Measurements from ENCODE around the gene TMEM52B.
A peak's percentile ranks its signal among the peaks of the same experiment; 100 is the strongest.
"Not testable (repeated sequence)": the region's sequence is repeated elsewhere in the genome, so short reads cannot be mapped to it uniquely, and the experiment has no call there.

TMEM52B gene

DNA sequence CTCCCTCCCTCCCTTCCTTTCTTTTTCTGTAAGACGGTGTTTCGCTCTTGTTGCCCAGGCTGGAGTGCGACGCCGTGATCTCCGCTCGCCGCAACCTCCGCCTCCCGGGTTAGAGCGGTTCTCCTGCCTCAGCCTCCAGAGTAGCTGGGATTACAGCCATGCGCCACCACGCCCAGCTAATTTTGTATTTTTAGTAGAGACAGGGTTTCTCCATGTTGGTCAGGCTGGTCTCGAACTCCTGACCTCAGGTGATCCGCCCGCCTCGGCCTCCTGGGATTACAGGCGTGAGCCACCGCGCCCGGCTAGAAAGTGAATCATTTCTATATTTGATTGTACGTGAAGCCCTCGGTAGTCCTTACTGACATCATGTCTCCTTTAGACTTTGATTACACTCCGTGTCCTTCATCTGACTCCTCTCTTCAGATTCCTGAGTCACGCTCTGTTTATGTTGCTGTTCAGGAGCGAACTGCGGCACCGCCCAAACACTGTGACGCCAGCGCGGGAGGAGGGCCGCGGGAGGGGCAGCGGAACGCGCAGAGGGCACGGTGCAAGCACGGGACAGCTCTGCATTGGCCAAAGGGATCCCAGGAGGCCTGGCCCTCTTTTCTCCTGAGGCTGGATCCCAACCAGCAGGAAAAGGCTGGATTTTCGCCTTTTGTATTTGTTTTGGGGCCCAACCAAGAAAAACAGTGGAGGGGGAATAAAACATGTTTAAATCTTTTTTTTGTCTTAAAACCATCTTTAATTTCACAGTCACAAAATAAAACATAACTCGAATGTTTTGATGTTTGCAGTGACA lies 33.3 kb downstream of the TMEM52B start:
- DNase-seq, result peak; percentile 87

DNA sequence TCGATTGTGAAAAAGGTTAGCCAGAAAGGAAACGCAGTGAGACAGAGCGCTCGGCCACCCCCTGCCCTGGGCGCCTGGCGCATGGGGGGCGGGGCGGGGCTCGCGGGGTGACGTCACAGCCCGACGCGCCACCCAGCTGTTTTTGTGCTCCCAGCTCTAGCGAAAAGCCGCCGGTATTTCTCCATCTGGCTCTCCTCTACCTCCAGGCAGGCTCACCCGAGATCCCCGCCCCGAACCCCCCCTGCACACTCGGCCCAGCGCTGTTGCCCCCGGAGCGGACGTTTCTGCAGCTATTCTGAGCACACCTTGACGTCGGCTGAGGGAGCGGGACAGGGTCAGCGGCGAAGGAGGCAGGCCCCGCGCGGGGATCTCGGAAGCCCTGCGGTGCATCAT lies 33.9 kb downstream of the TMEM52B start, which contains the start of gene GABARAPL1:
TSS of gene GABARAPL1 (plus strand) at position 139 of the 393 bp plus-strand sequence. CDS start at position 392, 253 bp downstream.
- peak; percentile 61 for DNase-seq

DNA sequence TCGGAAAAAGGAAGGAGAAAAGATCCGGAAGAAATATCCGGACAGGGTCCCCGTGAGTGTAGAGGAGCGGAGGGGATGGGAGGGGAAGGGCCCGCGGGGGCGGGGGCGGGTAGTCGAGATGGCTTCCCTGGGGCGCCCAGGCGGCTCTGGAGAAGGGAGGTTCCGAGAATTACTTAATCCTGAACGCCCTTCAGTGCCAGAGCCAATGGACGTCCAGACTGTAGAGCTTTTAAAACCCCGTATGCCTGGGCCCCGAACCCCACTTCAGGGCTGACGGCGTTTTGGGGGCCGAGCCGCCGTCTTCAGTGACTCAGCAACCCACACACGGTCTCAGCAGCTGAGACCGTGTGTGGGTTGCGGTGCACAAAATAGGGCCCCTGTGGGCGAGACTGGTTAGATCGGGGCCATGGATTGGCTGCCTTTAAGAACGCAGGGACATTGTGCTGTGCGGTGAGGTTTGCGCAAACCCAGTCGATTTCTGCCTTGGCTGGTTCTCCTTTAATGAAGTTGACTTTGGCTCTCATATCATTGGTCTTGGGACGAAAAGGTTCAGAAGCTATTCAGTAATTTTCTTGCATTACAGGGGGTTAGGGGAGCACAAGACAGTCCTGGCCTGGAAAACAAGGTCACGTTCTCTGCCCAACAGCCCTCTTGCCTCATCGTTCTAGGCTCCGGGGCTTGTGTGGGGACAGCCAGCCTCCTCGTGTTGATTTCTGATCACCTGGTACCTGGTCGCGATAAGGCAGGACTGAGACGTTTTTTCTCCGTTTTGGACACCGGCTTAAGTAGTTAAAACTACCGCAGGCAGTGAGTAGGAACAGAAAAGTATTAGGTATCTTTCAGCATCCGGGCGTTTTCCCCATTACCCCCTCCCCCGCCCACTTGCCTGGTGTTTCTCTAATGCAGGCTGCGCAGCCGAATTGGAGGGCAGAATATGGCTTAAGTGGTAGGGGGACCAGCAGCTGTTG lies 34.6 kb downstream of the TMEM52B start:
- DNase-seq, result peak; percentile 94

DNA sequence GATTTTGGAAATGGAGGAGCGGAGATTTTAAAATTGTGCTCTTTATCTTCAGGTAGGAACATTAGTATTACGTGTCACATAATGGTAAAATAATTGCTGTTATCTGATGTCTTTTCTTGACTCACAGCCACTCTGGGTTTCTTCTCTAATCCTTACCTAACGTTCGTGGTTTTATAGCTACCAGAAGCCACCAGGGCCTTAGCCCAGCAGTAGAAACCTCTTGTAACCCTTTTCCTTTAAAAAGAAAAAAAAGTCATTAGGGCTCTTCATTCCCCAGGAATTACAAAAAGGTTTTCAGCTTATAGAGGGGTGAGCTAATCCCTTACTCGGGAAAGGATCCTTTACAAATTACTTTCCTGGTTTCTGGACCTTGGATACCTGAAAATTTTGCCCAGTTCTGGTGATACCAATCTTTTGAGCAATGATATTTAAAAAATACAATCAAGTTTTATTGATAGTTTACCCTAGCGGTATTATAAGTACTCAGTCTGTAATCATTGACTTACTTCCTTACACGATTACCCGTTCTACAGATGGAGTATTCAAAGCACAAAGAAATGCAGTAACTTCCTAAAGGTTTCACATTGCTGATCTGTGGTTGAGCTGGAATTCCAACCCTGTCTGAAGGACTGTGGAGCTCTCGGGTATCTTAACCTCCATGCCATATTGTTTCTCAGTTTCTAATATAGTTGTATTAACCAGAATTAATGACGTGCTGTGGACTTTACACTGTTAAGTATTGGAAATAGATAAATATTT lies 35.5 kb downstream of the TMEM52B start:
- no peak for DNase-seq

DNA sequence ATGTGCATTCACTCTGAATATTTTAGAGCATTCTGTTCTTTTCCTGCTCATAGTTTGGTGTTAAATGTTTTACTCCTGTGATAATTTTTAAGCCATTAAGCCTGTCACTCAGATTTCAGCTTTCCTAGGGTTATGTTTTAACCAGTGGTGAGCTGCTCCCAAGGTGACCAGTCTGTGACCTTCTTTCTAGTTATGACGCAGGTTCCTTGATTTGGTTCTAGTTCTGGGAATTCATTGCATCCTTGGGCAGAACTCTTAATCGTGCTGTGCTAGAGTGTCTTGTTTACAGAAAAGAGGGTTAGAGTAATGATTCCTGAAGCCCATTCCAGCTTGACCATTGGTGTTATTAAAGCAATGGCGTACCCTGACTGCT lies 36.0 kb downstream of the TMEM52B start:
- DNase-seq, result no peak

- DNase-seq, result no peak
Observed at GRCh38 chr12:10215436-10215835, 36.6 kb downstream of the TMEM52B start.

DNA sequence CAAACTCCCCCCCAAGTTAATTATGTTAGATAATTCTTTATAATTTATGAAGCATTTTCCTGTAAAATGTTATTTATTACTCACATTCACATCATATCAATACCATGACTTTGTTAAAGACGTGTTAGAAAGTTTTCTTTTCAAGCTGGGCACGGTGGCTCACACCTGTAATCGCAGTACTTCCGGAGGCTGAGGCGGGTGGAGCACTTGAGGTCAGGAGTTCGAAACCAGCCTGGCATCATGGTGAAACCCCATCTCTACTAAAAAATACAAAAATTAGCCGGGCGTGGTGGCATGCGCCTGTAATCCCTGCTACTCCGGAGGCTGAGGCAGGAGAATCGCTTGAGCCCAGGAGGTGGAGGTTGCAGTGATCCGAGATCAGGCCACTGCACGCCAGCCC lies 37.1 kb downstream of the TMEM52B start:
- DNase-seq, result not testable (repeated sequence)

DNA sequence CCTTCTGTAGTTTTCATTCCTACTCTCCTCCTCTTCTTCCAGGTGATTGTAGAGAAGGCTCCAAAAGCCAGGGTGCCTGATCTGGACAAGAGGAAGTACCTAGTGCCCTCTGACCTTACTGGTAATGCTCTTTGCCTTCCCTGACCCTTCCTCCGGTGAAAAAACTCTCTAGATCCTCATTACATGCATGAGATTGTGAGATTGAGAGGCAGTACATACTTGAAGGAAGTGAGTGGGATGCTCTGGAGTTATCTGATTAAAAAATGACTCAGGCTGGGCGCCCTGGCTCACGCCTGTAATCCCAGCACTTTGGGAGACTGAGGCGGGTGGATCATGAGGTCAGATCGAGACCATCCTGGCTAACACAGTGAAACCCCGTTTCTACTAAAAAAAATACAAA lies 39.2 kb downstream of the TMEM52B start:
- DNase-seq, result no peak

DNA sequence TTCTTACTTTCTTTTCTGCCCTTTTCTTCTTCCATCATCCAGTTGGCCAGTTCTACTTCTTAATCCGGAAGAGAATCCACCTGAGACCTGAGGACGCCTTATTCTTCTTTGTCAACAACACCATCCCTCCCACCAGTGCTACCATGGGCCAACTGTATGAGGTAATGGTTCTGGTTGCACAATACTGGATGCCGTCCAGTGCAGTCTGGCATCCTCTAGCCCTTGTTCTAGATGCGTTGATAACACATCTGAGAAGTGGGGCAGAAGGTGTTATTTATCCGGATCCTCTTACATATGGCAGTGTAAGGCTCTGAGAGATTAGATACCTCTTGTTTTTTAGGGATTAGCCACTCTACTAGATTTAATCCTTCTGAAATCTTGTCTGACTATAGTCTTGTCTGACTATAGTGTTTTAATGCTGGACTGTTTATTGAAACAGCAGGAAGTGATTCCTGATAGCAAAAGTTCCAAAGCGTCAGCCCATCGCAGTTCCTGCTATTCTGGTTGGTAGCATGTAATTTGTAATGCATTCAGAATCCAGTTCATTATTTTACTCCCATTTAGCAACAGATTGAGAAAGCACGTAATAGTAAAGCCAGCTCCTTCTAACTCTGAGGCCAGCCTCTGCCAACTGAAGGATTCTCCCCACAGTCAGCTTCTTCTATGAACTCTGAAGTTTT lies 41.7 kb downstream of the TMEM52B start:
- no peak for DNase-seq

DNA sequence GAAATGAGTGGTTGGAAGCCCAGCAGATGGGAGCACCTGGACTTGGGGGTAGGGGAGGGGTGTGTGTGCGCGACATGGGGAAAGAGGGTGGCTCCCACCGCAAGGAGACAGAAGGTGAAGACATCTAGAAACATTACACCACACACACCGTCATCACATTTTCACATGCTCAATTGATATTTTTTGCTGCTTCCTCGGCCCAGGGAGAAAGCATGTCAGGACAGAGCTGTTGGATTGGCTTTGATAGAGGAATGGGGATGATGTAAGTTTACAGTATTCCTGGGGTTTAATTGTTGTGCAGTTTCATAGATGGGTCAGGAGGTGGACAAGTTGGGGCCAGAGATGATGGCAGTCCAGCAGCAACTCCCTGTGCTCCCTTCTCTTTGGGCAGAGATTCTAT lies 43.0 kb downstream of the TMEM52B start:
- DNase-seq, result no peak

GRCh38 chr12:10223208-10223607 lies 44.4 kb downstream of the TMEM52B start:
- DNase-seq, result no peak

DNA sequence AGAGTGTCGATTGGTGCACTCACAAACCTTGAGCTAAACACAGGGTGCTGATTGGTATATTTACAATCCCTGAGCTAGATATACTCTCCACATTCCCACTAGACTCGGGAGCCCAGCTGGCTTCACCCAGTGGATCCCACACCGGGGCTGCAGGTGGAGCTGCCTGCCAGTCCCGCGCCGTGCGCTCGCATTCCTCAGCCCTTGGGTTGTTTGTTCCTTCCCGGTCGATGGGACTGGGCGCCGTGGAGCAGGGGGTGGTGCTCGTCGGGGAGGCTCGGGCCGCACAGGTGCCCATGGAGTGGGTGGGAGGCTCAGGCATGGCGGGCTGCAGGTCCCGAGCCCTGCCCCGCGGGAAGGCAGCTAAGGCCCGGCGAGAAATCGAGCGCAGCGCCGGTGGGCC lies 46.6 kb downstream of the TMEM52B start:
- DNase-seq, result not testable (repeated sequence)

- no peak for DNase-seq
Observed at GRCh38 chr12:10226086-10226485, 47.3 kb downstream of the TMEM52B start.

DNA sequence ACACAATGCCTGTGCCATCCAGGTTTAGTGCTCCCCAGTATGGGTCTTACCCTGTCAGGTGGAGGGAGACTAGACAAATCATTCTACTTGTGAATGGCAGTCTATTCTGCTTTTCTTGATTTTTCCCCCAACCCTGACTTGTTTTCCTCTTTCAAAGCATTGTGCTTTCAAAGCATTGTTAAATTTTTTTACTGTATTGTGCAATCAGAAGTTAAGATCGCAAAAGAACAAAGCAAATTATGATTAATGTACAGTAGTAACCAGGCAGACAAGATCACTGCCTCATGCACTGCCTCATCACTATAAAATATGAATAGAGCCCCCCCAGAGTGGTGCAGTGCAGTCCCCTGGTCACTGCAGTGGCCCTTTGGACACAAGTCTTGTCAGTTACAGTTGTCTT lies 47.9 kb downstream of the TMEM52B start:
- no peak for DNase-seq

- DNase-seq, result no peak
Observed at GRCh38 chr12:10227648-10228047, 48.8 kb downstream of the TMEM52B start.

DNA sequence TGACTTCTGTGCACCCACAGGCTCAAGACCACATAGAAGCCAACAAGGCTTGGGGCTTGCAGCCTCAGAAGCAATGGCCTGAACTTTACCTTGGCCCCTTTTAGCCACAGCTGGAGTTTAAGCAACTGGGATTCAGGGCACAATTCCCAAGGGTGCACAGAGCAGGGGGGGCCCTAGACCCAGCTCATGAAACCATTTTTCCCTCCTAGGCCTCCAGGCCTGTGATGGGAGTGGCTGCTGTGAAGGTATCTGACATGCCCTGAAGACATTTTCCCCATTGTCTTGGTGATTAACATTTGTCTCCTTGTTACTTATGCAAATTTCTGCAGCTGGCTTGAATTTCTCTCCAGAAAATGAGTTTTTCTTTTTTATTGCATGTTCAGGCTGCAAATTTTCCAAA lies 55.7 kb downstream of the TMEM52B start:
- DNase-seq, result no peak

- peak; percentile 29 for DNase-seq
Observed at GRCh38 chr12:10235761-10236631, 57.2 kb downstream of the TMEM52B start.

DNA sequence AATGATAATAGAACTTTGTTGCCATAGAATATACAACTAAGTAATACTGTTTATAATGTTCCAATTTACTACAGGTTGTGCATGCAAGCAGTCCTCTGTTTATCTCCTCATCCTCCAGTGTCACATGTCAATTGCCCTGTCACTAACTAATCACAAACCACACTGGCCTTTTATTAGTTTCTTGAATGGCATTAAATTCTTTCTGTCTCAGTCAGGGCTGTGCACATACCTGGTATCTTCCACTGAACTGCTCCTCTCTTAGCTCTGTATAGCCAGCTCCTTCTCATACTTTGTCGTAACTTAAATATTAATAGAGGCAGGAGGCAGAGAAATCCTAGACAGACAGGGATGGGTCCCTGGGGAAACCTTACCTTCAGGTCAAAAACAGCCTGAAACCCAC lies 57.9 kb downstream of the TMEM52B start:
- no peak for DNase-seq

GRCh38 chr12:10238526-10238925 lies 59.7 kb downstream of the TMEM52B start:
- DNase-seq, result no peak

- no peak for DNase-seq
Observed at GRCh38 chr12:10241290-10241689, 62.5 kb downstream of the TMEM52B start.

Data from MV-4-11 (cell line).